ENCODE data around the gene ADAMTS19.

ADAMTS19 gene

GRCh38 chr5:129508606-129509005 is 48.5 kb downstream of the ADAMTS19 start:
- TF ChIP-seq REST (IDR thresholded peaks at IDR 0.05; ENCODE audit: low read depth) = no peak
- TF ChIP-seq RAD21 (IDR thresholded peaks at IDR 0.05; ENCODE audit: low read depth) = no peak
- no peak for TF ChIP-seq TEAD4 (IDR thresholded peaks at IDR 0.05)
- no peak for TF ChIP-seq CREB1 (IDR thresholded peaks at IDR 0.05; ENCODE audit: low read depth)
- no peak for TF ChIP-seq MAX (IDR thresholded peaks at IDR 0.05)
- no peak for TF ChIP-seq USF1 (IDR thresholded peaks at IDR 0.05)
- no peak for TF ChIP-seq FOXM1 (IDR thresholded peaks at IDR 0.05; ENCODE audit: borderline replicate concordance, low read depth)
- TF ChIP-seq EGR1 (IDR thresholded peaks at IDR 0.05) = no peak
- no peak for TF ChIP-seq ZBTB7A (IDR thresholded peaks at IDR 0.05; ENCODE audit: low read depth)
- no peak for TF ChIP-seq CEBPB (IDR thresholded peaks at IDR 0.05)
- TF ChIP-seq NFIC (IDR thresholded peaks at IDR 0.05) = no peak
- no peak for TF ChIP-seq TAF1 (IDR thresholded peaks at IDR 0.05; ENCODE audit: low read depth)
- TF ChIP-seq TCF12 (IDR thresholded peaks at IDR 0.05; ENCODE audit: low read depth) = no peak
- no peak for TF ChIP-seq YY1 (IDR thresholded peaks at IDR 0.05; ENCODE audit: low read depth)
- TF ChIP-seq EP300 (IDR thresholded peaks at IDR 0.05; ENCODE audit: borderline replicate concordance) = no peak

GRCh38 chr5:129509363-129509975 is 49.4 kb downstream of the ADAMTS19 start:
- TF ChIP-seq YY1 (IDR thresholded peaks at IDR 0.05; ENCODE audit: low read depth) (no peak), REST (IDR thresholded peaks at IDR 0.05; ENCODE audit: low read depth) (no peak), EP300 (IDR thresholded peaks at IDR 0.05; ENCODE audit: borderline replicate concordance) (no peak), CEBPB (IDR thresholded peaks at IDR 0.05) (no peak), TAF1 (IDR thresholded peaks at IDR 0.05; ENCODE audit: low read depth) (no peak), TCF12 (IDR thresholded peaks at IDR 0.05; ENCODE audit: low read depth) (no peak), RAD21 (IDR thresholded peaks at IDR 0.05; ENCODE audit: low read depth) (no peak), ZBTB7A (IDR thresholded peaks at IDR 0.05; ENCODE audit: low read depth) (no peak), NFIC (IDR thresholded peaks at IDR 0.05) (no peak)

GRCh38 chr5:129511291-129511690 is 51.2 kb downstream of the ADAMTS19 start:
- TF ChIP-seq USF1 (IDR thresholded peaks at IDR 0.05) = no peak
- no peak for TF ChIP-seq MAX (IDR thresholded peaks at IDR 0.05)
- no peak for TF ChIP-seq RAD21 (IDR thresholded peaks at IDR 0.05; ENCODE audit: low read depth)
- TF ChIP-seq EGR1 (IDR thresholded peaks at IDR 0.05) = no peak
- TF ChIP-seq TCF12 (IDR thresholded peaks at IDR 0.05; ENCODE audit: low read depth) = no peak
- TF ChIP-seq ZBTB7A (IDR thresholded peaks at IDR 0.05; ENCODE audit: low read depth) = no peak

GRCh38 chr5:129541051-129541450 is 81.0 kb downstream of the ADAMTS19 start:
- TF ChIP-seq CEBPB (IDR thresholded peaks at IDR 0.05) = no peak
- no peak for TF ChIP-seq RAD21 (IDR thresholded peaks at IDR 0.05; ENCODE audit: low read depth)
- TF ChIP-seq CREB1 (IDR thresholded peaks at IDR 0.05; ENCODE audit: low read depth) = no peak
- TF ChIP-seq NFIC (IDR thresholded peaks at IDR 0.05) = no peak
- TF ChIP-seq TCF12 (IDR thresholded peaks at IDR 0.05; ENCODE audit: low read depth) = no peak
- no peak for TF ChIP-seq TAF1 (IDR thresholded peaks at IDR 0.05; ENCODE audit: low read depth)
- TF ChIP-seq YY1 (IDR thresholded peaks at IDR 0.05; ENCODE audit: low read depth) = no peak
- TF ChIP-seq REST (IDR thresholded peaks at IDR 0.05; ENCODE audit: low read depth) = no peak
- no peak for TF ChIP-seq ZBTB7A (IDR thresholded peaks at IDR 0.05; ENCODE audit: low read depth)
- no peak for TF ChIP-seq USF1 (IDR thresholded peaks at IDR 0.05)
- TF ChIP-seq MAX (IDR thresholded peaks at IDR 0.05) = no peak
- no peak for TF ChIP-seq TEAD4 (IDR thresholded peaks at IDR 0.05)
- TF ChIP-seq EGR1 (IDR thresholded peaks at IDR 0.05) = no peak
- no peak for TF ChIP-seq EP300 (IDR thresholded peaks at IDR 0.05; ENCODE audit: borderline replicate concordance)
- TF ChIP-seq FOXM1 (IDR thresholded peaks at IDR 0.05; ENCODE audit: borderline replicate concordance, low read depth) = no peak
